Measurements from ENCODE around the gene DCAF11.
A peak's percentile ranks its signal among the peaks of the same experiment; 100 is the strongest.

DCAF11 gene

DNA sequence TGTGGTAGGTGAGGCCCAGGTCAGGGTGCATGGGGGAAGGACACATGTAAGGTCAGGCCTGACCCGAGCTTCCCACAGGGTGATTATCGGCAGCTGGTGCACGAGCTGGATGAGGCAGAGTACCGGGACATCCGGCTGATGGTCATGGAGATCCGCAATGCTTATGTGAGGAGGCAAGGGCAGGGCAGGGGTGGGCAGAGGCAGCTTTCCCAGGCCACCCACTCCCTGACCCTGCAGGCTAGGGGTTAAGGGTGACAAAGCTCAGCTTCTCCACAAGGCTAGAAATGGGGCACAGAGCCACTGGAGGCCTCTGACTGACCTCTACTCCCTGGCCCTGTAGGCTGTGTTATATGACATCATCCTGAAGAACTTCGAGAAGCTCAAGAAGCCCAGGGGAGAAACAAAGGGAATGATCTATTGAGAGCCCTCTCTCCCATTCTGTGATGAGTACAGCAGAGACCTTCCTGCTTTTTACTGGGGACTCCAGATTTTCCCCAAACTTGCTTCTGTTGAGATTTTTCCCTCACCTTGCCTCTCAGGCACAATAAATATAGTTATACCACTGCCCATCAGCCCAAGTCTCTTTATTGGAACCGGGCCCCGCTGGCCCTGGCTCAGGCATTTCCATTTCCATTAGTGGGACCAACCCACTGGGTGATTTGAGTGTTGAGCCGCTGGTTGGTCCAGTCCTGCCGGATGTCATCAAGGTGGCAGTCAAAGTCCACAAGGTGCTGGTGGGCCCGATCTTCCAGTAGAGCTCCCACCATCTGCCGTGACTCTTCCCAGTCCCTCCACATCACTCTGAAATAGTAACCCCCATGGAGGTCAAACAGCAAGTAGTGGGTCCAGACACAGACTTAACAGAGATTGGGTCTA lies 24.1 kb downstream of the DCAF11 start:
- DNase-seq = no peak

DNA sequence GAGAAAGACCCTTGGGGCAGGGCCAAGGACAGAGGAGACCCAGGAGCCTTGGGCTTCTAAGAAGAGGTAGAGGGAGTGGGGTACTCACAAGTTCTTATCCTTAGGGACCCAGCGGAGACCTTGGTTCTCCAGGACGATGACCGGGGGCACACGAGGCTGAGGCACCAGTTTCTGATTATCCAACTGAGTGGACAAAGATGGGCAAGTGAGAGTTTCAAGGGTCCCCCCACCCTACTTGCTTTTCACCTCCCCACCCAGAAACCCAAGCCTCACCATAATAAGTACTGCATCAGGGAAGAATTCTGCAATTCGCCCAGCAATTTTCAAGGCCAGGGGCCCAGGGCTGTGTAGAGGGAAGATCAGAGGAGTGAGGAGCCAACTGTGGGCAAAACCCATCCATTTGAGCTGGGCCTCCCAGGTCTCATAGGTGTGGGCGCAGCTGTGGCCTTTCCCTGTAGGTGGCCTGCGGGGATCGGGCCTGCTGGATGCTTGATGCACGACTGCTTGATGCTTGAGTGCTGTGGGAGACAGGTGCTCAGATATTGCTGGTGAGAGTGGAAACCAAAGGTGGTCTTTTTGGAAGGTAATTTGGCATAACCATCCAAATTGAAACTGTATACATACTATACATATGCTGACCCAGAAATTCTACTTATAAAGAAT lies 24.8 kb downstream of the DCAF11 start:
- DNase-seq = no peak

DNA sequence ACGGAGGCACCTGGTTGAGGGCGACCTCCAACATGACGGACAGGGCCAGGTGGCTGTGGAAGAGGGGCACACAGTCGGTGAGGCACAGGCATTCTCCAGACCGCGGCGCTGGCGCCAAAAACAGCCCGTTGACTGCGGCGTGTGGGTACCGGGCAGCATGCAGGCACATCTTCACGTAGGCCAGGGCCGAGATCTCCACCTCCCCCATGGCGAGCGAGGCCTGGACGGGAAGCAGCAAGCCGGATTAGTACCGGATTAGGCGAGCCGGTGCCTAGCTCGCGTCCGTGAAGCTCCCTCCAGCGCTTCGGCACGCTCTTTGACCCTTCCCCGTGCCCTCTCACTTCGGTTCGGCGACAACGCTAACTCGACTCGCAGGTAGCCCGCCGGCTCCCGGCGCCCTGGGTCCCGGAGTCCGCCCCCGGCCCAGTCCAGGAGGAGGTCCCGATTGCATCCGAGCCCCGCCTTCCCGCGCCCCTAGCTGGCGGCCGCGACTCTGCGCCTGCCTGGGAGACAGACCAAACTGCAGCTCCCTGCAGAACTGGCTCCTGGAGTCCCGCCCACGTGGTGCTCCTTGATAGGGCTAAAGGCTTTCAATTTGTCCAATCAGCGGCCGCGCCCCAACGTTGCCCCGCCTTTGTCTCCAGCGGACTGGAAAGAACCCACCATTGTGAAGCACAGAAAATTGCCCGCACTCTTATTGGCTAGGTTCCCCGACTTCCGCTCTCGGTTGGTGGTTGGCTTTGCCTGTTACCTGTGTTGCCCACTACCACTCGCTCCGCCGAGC lies 26.7 kb downstream of the DCAF11 start, which contains the start of gene EMC9:
EMC9 (minus strand) TSS at position 495 of the 784 bp plus-strand sequence; CDS start at position 208, 287 bp downstream.
- DNase-seq = peak; percentile 95

DNA sequence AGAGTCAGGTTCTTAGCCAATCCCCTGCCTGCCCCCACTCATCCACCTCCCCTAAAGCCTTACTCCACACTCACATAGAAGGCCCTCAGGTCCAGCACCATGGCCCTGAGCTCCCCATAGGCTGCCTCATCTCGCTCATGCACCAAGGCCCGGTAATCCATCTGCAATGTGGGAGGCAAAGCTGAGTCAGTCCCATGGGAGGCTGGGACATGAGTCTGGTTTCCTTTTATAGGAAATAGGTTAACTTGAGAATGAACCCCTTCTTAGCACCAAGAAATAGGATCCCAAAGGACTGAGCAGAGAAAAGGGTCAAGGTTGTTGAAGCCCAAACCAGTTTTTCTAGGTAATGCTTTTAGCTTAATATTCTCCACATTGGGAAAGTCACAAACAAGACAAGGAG lies 28.9 kb downstream of the DCAF11 start:
- no peak for DNase-seq

DNA sequence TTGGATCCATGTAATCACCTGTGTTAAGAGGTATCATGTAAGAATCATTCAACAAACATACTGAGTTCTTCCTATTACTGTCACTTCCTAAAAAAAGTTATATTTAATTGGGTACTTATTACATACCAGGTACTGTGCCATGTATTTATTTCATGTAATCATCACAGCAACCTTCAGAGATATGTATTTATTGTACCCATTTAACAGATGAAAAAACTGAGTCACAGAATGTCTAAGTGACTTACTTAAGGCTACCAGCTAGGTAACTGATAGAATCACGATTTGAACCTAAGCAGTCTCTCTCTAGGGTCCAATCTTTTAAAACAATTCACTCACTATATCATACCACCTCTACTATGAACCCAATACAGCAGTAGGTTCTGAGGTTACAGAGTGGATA lies 29.9 kb downstream of the DCAF11 start:
- DNase-seq = no peak

DNA sequence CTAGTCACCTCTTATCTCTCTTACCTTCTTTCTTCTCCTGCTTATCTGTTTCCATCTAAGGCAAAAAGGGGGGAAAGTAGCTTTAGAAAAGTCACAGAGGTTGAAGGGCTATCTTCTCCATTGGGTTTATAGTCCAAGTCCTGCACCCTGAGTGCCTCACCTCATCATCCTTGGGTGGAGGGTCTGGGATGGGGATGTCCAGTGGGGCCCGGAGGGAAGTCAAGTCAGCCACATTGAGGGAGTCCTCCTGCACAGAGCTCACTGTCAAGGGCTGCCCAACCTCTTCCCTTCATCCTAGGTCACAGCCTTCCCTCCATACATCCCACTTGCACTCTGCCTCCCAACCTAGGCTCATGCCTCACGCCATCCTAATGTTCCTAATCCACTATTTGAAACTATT lies 30.6 kb downstream of the DCAF11 start:
- no peak for DNase-seq

DNA sequence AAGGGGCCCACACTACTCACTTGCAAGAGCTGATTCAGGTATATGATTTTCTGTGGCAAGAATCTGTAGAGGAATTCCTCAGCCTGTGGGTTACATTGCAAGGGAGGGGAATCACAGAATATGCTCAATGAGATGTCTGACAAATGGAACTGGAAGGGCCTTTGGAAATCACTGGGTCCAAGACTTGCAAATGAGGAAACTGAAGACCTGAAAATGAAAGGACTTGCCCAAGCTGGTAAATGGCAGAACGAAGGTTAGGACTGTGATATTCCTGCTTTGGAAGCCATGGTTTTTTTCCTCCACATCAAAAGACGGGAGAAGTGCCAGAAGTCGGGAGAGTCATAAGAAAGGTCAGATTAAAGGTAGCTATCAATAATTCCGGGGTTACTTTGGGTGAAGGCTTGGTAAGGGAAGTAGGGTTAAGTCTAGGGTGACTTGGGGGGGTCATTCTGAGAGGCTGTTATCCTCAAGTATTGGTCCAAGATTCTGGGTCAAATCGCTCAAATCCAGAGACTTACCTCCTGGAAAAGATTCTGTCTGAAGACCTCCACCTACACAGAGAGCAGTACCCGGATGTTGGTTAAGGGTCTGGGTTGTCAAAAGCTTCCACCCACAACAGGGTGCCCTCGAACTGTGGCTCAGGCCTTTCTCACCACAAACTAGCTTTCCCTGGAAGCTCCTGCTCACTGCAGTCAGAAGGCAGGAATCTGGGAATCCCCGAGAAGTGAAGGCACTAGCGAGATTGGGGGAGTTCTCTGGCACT lies 31.3 kb downstream of the DCAF11 start:
- DNase-seq = peak; percentile 80

DNA sequence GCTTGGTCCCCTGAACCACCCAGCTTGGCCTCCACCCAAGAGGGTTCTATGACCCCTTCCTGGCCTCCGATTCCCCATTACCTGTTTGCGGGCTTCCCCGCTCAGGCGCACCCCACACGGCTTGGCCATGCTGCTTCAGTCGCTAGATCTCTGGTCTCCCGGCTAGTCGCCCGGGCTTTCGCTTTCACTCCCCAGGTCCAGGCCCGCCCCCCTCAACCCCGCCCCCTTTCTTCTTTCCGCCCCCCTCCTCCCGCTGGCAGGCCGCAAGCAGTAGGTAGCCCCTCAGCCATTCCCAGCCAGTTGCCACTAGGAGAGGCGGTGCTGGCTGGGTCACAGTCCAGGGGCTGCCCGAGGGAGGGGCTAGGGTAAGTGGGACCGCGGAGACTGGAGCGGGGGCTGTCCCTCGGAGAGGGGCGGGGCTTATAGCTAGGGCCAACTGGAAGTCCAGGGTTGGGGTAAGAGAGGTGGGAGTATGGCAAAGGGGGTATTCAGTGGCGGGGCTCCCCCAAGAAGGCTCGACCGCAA lies 31.9 kb downstream of the DCAF11 start, which contains the start of gene PSME2:
PSME2 (minus strand) TSS at position 158 of the 525 bp plus-strand sequence; CDS start at position 129, 29 bp downstream.
- peak; percentile 80 for DNase-seq

DNA sequence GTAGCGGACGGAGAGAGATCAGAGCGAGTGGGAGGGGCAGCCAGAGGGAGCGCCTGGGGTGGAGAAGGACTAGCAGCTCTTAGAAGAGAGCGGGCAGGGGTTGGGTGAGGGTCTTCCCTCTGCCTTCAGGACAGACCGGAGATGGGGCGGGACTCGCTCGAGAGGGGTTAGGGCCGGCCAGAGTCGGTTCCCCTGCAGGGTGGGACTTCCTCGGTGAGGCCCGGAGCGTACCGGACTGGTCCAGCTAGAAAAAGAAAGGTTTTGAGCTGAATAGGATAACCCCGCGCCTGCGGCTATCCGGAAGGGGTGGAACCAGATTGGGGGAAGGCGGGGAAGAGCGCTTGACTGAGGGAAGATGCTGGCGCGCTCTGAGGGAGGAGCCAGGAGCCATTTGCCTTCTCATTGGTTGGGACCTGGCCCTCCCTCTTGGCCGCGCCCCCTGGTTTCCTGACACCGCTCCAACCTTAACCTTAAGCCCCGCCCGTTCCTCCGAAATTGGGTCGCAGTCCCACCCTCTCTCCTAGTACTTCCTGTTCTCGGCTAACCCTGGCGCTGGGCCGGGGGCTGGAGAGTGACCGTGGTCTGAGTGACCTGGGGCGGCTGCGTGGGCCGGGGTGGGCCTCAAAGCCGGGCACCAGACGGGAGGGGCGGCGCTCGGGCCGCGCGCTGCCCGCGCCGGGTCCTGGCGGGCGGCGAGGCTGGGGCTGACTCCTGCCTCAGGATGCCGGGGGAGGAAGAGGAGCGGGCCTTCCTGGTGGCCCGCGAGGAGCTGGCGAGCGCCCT lies 32.6 kb downstream of the DCAF11 start, which contains the start of gene RNF31:
RNF31 (plus strand) TSS at position 521 of the 783 bp plus-strand sequence; CDS start at position 722, 201 bp downstream.
- peak; percentile 98 for DNase-seq

DNA sequence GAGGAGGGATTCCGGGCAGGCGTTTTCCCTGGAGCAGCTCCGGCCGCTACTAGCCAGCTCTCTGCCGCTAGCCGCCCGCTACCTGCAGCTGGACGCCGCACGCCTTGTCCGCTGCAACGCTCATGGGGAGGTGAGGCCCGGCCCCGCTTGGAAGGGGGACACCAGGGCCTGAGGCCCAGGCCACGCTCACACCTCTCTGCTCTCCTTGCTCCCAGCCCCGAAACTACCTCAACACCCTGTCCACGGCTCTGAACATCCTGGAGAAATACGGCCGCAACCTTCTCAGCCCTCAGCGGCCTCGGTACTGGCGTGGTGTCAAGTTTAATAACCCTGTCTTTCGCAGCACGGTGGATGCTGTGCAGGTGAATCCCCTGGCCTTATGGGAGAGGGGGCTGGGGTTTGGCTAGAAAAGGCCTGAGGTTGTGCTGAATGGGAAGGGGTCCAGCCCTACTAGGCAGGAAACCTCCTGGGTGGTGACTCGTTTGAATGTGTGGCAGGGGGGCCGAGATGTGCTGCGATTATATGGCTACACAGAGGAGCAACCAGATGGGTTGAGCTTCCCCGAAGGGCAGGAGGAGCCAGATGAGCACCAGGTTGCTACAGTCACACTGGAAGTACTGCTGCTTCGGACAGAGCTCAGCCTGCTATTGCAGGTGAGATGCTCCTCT lies 33.3 kb downstream of the DCAF11 start:
- no peak for DNase-seq

DNA sequence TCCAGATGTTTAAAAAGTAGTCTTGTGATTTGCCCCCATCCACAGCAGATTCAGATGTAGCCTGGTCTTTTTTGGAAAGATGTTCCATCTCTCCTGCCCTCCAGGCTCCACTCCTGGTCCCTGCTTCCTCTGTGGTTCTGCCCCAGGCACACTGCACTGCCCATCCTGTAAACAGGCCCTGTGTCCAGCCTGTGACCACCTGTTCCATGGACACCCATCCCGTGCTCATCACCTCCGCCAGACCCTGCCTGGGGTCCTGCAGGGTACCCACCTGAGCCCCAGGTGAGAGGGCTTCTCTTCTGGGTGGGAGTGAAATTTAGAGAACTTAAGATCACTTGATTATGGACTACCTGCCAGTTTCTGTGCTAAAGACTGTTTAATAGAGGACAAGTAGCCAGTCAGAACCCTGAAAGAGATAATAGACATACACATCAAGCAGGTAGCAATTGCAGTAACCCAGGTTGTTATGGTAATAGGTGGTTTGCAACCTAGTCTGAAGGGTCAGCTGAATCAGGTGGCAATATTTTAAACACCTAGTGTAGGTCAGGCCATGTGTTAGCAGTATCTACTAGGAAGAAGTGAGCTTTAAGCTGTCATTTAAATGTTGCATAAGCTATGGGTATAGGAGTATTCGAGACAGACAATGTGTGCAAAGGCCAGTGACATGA lies 34.9 kb downstream of the DCAF11 start:
- DNase-seq = no peak

DNA sequence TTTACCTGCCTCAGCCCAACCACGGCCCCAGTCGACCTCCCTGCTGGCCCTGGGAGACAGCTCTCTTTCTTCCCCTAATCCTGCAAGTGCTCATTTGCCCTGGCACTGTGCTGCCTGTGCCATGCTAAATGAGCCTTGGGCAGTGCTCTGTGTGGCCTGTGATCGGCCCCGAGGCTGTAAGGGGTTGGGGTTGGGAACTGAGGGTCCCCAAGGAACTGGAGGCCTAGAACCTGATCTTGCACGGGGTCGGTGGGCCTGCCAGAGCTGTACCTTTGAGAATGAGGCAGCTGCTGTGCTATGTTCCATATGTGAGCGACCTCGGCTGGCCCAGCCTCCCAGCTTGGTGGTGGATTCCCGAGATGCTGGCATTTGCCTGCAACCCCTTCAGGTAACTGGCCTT lies 35.5 kb downstream of the DCAF11 start:
- no peak for DNase-seq

DNA sequence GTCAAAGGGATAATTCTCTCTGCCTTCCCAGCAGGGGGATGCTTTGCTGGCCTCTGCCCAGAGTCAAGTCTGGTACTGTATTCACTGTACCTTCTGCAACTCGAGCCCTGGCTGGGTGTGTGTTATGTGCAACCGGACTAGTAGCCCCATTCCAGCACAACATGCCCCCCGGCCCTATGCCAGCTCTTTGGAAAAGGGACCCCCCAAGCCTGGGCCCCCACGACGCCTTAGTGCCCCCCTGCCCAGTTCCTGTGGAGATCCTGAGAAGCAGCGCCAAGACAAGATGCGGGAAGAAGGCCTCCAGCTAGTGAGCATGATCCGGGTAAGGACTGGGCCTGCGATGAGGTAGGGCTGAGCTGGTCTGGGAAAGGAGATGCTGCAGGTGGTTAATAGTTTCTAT lies 36.0 kb downstream of the DCAF11 start:
- DNase-seq = no peak

DNA sequence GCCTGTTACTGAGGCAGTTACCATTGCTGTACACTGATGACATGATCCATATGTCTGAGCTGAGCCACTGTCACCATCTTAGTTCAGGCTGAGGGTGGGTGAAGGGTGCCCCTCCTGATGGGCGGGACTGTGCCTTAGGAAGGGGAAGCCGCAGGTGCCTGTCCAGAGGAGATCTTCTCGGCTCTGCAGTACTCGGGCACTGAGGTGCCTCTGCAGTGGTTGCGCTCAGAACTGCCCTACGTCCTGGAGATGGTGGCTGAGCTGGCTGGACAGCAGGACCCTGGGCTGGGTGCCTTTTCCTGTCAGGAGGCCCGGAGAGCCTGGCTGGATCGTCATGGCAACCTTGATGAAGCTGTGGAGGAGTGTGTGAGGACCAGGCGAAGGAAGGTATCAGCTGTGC lies 36.4 kb downstream of the DCAF11 start:
- no peak for DNase-seq

DNA sequence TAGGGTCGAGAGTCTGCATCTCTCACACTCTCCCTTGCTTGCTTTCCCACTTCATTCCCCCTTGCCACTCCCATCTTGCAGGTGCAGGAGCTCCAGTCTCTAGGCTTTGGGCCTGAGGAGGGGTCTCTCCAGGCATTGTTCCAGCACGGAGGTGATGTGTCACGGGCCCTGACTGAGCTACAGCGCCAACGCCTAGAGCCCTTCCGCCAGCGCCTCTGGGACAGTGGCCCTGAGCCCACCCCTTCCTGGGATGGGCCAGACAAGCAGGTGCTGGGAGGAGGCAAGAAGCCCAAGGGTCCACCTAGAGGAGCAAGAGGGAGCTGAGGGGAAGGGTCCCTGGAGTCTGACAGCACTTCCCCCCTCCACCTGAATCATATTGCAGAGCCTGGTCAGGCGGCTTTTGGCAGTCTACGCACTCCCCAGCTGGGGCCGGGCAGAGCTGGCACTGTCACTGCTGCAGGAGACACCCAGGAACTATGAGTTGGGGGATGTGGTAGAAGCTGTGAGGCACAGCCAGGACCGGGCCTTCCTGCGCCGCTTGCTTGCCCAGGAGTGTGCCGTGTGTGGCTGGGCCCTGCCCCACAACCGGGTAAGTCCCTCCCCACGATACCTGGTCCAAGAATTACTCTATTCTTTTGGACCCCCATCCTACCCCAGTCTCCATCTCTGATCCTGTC lies 37.0 kb downstream of the DCAF11 start:
- no peak for DNase-seq

DNA sequence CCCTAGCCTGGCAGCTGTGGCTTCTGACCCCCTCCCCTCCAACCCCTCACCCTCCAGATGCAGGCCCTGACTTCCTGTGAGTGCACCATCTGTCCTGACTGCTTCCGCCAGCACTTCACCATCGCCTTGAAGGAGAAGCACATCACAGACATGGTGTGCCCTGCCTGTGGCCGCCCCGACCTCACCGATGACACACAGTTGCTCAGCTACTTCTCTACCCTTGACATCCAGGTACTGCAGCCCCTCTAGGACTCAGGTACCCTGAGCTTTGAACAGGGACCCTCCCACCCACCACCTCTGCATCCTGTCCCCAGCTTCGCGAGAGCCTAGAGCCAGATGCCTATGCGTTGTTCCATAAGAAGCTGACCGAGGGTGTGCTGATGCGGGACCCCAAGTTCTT lies 40.5 kb downstream of the DCAF11 start:
- no peak for DNase-seq

DNA sequence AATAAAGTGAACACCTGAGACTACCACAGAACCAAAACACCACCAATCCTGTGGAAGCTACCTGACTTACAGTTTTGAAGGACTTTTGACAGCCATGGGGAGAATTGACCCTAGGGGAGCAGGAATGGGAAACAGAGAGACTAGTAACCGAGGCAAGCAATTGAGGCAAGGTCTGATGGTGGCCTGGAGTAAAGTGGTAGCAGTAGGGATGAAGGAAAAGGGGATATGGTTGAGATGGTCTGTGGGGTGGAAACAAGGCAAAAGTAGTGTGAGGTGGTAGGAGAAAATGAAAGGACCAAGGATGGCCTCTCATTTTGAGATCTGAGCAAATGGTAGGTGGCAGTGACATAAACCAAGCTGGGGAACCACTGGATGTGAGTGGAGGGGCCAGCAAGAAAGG lies 42.3 kb downstream of the DCAF11 start:
- DNase-seq = no peak

DNA sequence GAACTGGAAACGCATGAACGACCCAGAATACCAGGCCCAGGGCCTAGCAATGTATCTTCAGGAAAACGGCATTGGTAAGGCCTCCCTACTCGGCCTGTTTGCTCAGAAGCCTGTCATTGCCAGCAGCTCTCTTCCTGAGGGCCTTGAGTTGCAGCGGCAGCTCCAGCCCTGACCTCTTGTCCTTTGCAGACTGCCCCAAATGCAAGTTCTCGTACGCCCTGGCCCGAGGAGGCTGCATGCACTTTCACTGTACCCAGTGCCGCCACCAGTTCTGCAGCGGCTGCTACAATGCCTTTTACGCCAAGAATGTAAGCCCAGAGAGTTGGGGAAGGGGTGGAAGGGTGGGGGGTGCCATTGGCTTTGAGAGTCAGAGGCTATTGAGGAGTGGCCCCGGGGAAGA lies 42.8 kb downstream of the DCAF11 start:
- no peak for DNase-seq

Measured in right kidney (tissue), 1 donor.